Naive thymus-derived CD8-positive, alpha-beta T cell (primary cell): ENCODE data around the gene KCTD20. TPM values are rescaled to one million over a fixed set of nuclear protein-coding genes. Genes with fewer than 3 reads are reported as not detected.

Experiments used
- ATAC-seq, 2 donors: fragments of 150-1000 bp; cut with Tn5 transposase in 1 of 2; sonication (Bioruptor Pico), chemical (Tn5 transposase) in 1 of 2; 1 replicate in 1 of 2; 2 replicates in 1 of 2; pipeline ENCODE4 v1.10.0; 2021; ENCODE audit warnings: mild to moderate bottlenecking in 2 of 2, moderate library complexity in 2 of 2
- POLR2A ChIA-PET: fragments of 350-600 bp; sonication (Branson Sonifier 250); formaldehyde crosslinking; loops from one replicate; lab custom pipeline; 2021; ENCODE audit warnings: antibody characterized with exemption; lab: Charles Lee
- DNase-seq, 10 donors: peaks; one replicate each; pipeline versions ENCODE4 v3.0.0 to v3.0.0-alpha.2; 2020 to 2022
- H3K27ac Mint-ChIP-seq, 10 donors: one replicate each; pipeline ENCODE4 v1.8.0; 2020 to 2022; ENCODE audit warnings: mild to moderate bottlenecking in 10 of 10, mixed read lengths in 10 of 10, moderate library complexity in 4 of 10, inconsistent platforms in 1 of 10
- H3K27me3 Mint-ChIP-seq, 5 donors: one replicate each; pipeline ENCODE4 v1.8.0; 2021 to 2022; ENCODE audit warnings: mixed read lengths in 5 of 5
- H3K36me3 Mint-ChIP-seq, 3 donors: one replicate each; pipeline ENCODE4 v1.8.0; 2020 to 2022; ENCODE audit warnings: mixed read lengths in 3 of 3, mild to moderate bottlenecking in 2 of 3, inconsistent platforms in 1 of 3
- H3K4me1 Mint-ChIP-seq, 4 donors: one replicate each; pipeline ENCODE4 v1.8.0; 2021 to 2022; ENCODE audit warnings: mixed read lengths in 4 of 4
- H3K4me3 Mint-ChIP-seq, 10 donors: one replicate each; pipeline ENCODE4 v1.8.0; 2020 to 2022; ENCODE audit warnings: mild to moderate bottlenecking in 10 of 10, mixed read lengths in 10 of 10, moderate library complexity in 6 of 10, inconsistent platforms in 1 of 10
- H3K9me3 Mint-ChIP-seq, 9 donors: one replicate each; pipeline ENCODE4 v1.8.0; 2020 to 2022; ENCODE audit warnings: mixed read lengths in 9 of 9, mild to moderate bottlenecking in 3 of 9, inconsistent platforms in 1 of 9, moderate library complexity in 1 of 9
- polyA plus RNA-seq, 3 donors: library from polyadenylated mRNA; unstranded; fragments of 300-500 nt; fragmentation: Illumina TruSeq; gene quantifications; one replicate each; pipeline ENCODE4 v1.2.3, GENCODE V29; 2021
- total RNA-seq, 8 experiments: library from RNA in 2 of 8; stranded (reverse) in 2 of 8; gene quantifications; one replicate each; pipeline ENCODE4 v1.2.3 and lab custom pipeline; 2021 to 2026

Gene KCTD20
- total and polyA plus RNA-seq, 5 experiments from 2014 or later, result 25.0 to 35.2 (median 31.5) TPM

GRCh38 chr6:36501686-36502085 lies 58.9 kb downstream of the KCTD20 start:
- no peaks in the 10 kb centered on the region for H3K27me3 Mint-ChIP-seq
- no peaks in the 10 kb centered on the region for H3K9me3 Mint-ChIP-seq
- ATAC-seq (no peak), DNase-seq (no peak)
- H3K36me3 Mint-ChIP-seq, result peaks cover 4 to 90% (median 35%) of the 10 kb centered on the region in 3 donors
- POLR2A ChIA-PET, result no interaction called here
- peak overlapping the region in 4 of 10 donors; percentile 20 to 59 (median 36) for H3K27ac Mint-ChIP-seq
- peaks cover 24 to 35% (median 30%) of the 10 kb centered on the region in 4 donors for H3K4me1 Mint-ChIP-seq
- no peak overlapping the region for H3K4me3 Mint-ChIP-seq

- H3K27ac Mint-ChIP-seq, result peak overlapping the region in 3 of 10 donors; percentile 68 to 89 (median 72)
- no peaks in the 10 kb centered on the region for H3K27me3 Mint-ChIP-seq
- H3K36me3 Mint-ChIP-seq, result peaks cover 0 to 76% (median 28%) of the 10 kb centered on the region in 3 donors
- POLR2A ChIA-PET, result interaction anchor here (1.2 to 1.7 kb wide), 2 partner anchors 13 to 91 kb away, joined by 3 to 5 read pairs; no protein-coding TSS in a partner anchor
- ATAC-seq, result no peak
- H3K4me3 Mint-ChIP-seq, result no peak overlapping the region
- DNase-seq, result no peak
- peaks cover 28 to 46% (median 39%) of the 10 kb centered on the region in 4 donors for H3K4me1 Mint-ChIP-seq
- no peaks in the 10 kb centered on the region for H3K9me3 Mint-ChIP-seq
Observed at GRCh38 chr6:36504181-36504580, 61.4 kb downstream of the KCTD20 start.

GRCh38 chr6:36504982-36505381 lies 62.2 kb downstream of the KCTD20 start:
- no peaks in the 10 kb centered on the region for H3K27me3 Mint-ChIP-seq
- ATAC-seq (no peak), DNase-seq (no peak)
- peak overlapping the region in 9 of 10 donors; percentile 14 to 93 (median 73) for H3K27ac Mint-ChIP-seq
- no peak overlapping the region for H3K4me3 Mint-ChIP-seq
- H3K36me3 Mint-ChIP-seq, result peaks cover 0 to 75% (median 31%) of the 10 kb centered on the region in 3 donors
- H3K4me1 Mint-ChIP-seq, result peaks cover 27 to 42% (median 34%) of the 10 kb centered on the region in 4 donors
- H3K9me3 Mint-ChIP-seq, result no peaks in the 10 kb centered on the region
- POLR2A ChIA-PET, result interaction anchor here (1.7 kb wide), 1 partner anchor 12 kb away, joined by 5 read pairs; no protein-coding TSS in a partner anchor

GRCh38 chr6:36505744-36506534 lies 63.1 kb downstream of the KCTD20 start:
- Mint-ChIP-seq H3K27me3 (no peaks in the 10 kb centered on the region), H3K9me3 (no peaks in the 10 kb centered on the region), H3K36me3 (peaks cover 0 to 80% (median 40%) of the 10 kb centered on the region in 3 donors), H3K27ac (peak overlapping the region; percentile 58 to 93 (median 84)), H3K4me3 (peak overlapping the region in 9 of 10 donors; percentile 11 to 79 (median 60)), H3K4me1 (peaks cover 27 to 42% (median 34%) of the 10 kb centered on the region in 4 donors)
- POLR2A ChIA-PET, result interaction anchor here (0.5 to 1.7 kb wide), 9 partner anchors 12 to 174 kb away, joined by 3 to 5 read pairs (median 4); partner anchors contain the start of genes KCTD20 and SRSF3
- DNase-seq (no peak), ATAC-seq (peak; percentile 31 to 42)

GRCh38 chr6:36506611-36507010 lies 63.8 kb downstream of the KCTD20 start:
- Mint-ChIP-seq H3K9me3 (no peaks in the 10 kb centered on the region), H3K27me3 (no peaks in the 10 kb centered on the region), H3K4me1 (peaks cover 27 to 41% (median 34%) of the 10 kb centered on the region in 4 donors), H3K4me3 (peak overlapping the region in 9 of 10 donors; percentile 11 to 79 (median 60)), H3K27ac (peak overlapping the region; percentile 58 to 93 (median 84)), H3K36me3 (peaks cover 0 to 84% (median 42%) of the 10 kb centered on the region in 3 donors)
- POLR2A ChIA-PET, result interaction anchor here (0.9 to 1.7 kb wide), 8 partner anchors 11 to 174 kb away, joined by 3 to 5 read pairs (median 4); partner anchors contain the start of genes KCTD20 and SRSF3
- no peak for DNase-seq
- peak; percentile 59 to 66 for ATAC-seq

- peak overlapping the region in 2 of 10 donors; percentile 7 to 19 for H3K4me3 Mint-ChIP-seq
- H3K36me3 Mint-ChIP-seq, result peaks cover 4 to 83% (median 47%) of the 10 kb centered on the region in 3 donors
- POLR2A ChIA-PET, result interaction anchor here (0.6 to 1.5 kb wide), 4 partner anchors 10 to 71 kb away, joined by 3 to 5 read pairs (median 4); no protein-coding TSS in a partner anchor
- no peak for ATAC-seq
- DNase-seq, result no peak
- peak overlapping the region in 6 of 10 donors; percentile 41 to 78 (median 68) for H3K27ac Mint-ChIP-seq
- H3K9me3 Mint-ChIP-seq, result no peaks in the 10 kb centered on the region
- H3K4me1 Mint-ChIP-seq, result peaks cover 29 to 41% (median 38%) of the 10 kb centered on the region in 4 donors
- no peaks in the 10 kb centered on the region for H3K27me3 Mint-ChIP-seq
Observed at GRCh38 chr6:36508532-36508931, 65.7 kb downstream of the KCTD20 start.

GRCh38 chr6:36510365-36510764 lies 67.6 kb downstream of the KCTD20 start:
- Mint-ChIP-seq H3K27me3 (no peaks in the 10 kb centered on the region), H3K36me3 (peaks cover 4 to 81% (median 51%) of the 10 kb centered on the region in 3 donors), H3K9me3 (no peaks in the 10 kb centered on the region), H3K4me3 (no peak overlapping the region), H3K4me1 (peaks cover 23 to 37% (median 31%) of the 10 kb centered on the region in 4 donors), H3K27ac (peak overlapping the region in 5 of 10 donors; percentile 40 to 78 (median 62))
- ATAC-seq (no peak), DNase-seq (no peak)
- POLR2A ChIA-PET, result interaction anchor here (0.6 to 1.1 kb wide), 5 partner anchors 23 to 85 kb away, joined by 3 to 4 read pairs (median 3); no protein-coding TSS in a partner anchor

- Mint-ChIP-seq H3K4me3 (no peak overlapping the region), H3K9me3 (no peaks in the 10 kb centered on the region), H3K27me3 (no peaks in the 10 kb centered on the region), H3K4me1 (peaks cover 10 to 42% (median 36%) of the 10 kb centered on the region in 4 donors), H3K36me3 (peaks cover 4 to 94% (median 43%) of the 10 kb centered on the region in 3 donors), H3K27ac (peak overlapping the region in 9 of 10 donors; percentile 9 to 79 (median 63))
- DNase-seq, result no peak
- POLR2A ChIA-PET, result interaction anchor here (0.6 to 1.6 kb wide), 2 partner anchors 19 to 81 kb away, joined by 3 to 4 read pairs; no protein-coding TSS in a partner anchor
- ATAC-seq, result no peak
Observed at GRCh38 chr6:36514554-36515456, 72.0 kb downstream of the KCTD20 start.

GRCh38 chr6:36515844-36516243 lies 73.0 kb downstream of the KCTD20 start:
- ATAC-seq (no peak), DNase-seq (no peak)
- H3K4me3 Mint-ChIP-seq, result no peak overlapping the region
- H3K4me1 Mint-ChIP-seq, result peaks cover 10 to 51% (median 41%) of the 10 kb centered on the region in 4 donors
- peaks cover 4 to 94% (median 43%) of the 10 kb centered on the region in 3 donors for H3K36me3 Mint-ChIP-seq
- H3K27me3 Mint-ChIP-seq, result no peaks in the 10 kb centered on the region
- H3K27ac Mint-ChIP-seq, result peak overlapping the region in 6 of 10 donors; percentile 21 to 66 (median 54)
- no peaks in the 10 kb centered on the region for H3K9me3 Mint-ChIP-seq
- POLR2A ChIA-PET, result interaction anchor here (0.6 to 4.3 kb wide), 5 partner anchors 18 to 79 kb away, joined by 3 to 19 read pairs (median 4); no protein-coding TSS in a partner anchor

- H3K27me3 Mint-ChIP-seq, result no peaks in the 10 kb centered on the region
- H3K4me1 Mint-ChIP-seq, result peaks cover 10 to 51% (median 41%) of the 10 kb centered on the region in 4 donors
- H3K4me3 Mint-ChIP-seq, result peak overlapping the region in 1 of 10 donors; percentile 33
- H3K36me3 Mint-ChIP-seq, result peaks cover 4 to 91% (median 43%) of the 10 kb centered on the region in 3 donors
- POLR2A ChIA-PET, result interaction anchor here (0.5 to 4.3 kb wide), 8 partner anchors 9 to 83 kb away, joined by 3 to 19 read pairs (median 4); no protein-coding TSS in a partner anchor
- no peak for DNase-seq
- no peaks in the 10 kb centered on the region for H3K9me3 Mint-ChIP-seq
- no peak for ATAC-seq
- H3K27ac Mint-ChIP-seq, result peak overlapping the region in 8 of 10 donors; percentile 25 to 78 (median 63)
Observed at GRCh38 chr6:36516559-36516958, 73.8 kb downstream of the KCTD20 start.

- Mint-ChIP-seq H3K4me3 (peak overlapping the region in 1 of 10 donors; percentile 11), H3K9me3 (no peaks in the 10 kb centered on the region), H3K36me3 (peaks cover 3 to 91% (median 42%) of the 10 kb centered on the region in 3 donors), H3K27ac (peak overlapping the region in 4 of 10 donors; percentile 24 to 78 (median 69)), H3K4me1 (peaks cover 10 to 51% (median 39%) of the 10 kb centered on the region in 4 donors), H3K27me3 (no peaks in the 10 kb centered on the region)
- ATAC-seq (no peak), DNase-seq (no peak)
- POLR2A ChIA-PET, result interaction anchor here (0.5 to 4.3 kb wide), 8 partner anchors 10 to 82 kb away, joined by 3 to 19 read pairs (median 4); no protein-coding TSS in a partner anchor
Observed at GRCh38 chr6:36516988-36517387, 74.2 kb downstream of the KCTD20 start.
